Psoas muscle (tissue), 8 donors: ENCODE results near the gene GP1BB. TPM values are rescaled to one million over a fixed set of nuclear protein-coding genes. Genes with fewer than 3 reads are reported as not detected.

ENCODE experiments used
- ATAC-seq, 4 donors: fragments of 200-7000 bp; cut with Tn5 transposase; one replicate each; pipeline ENCODE4 v1.9.1; 2020; ENCODE audit warnings: moderate library complexity in 3 of 4, mild to moderate bottlenecking in 2 of 4
- DNase-seq, 2 donors: peaks; one replicate each; pipeline ENCODE4 v3.0.0-alpha.2; 2020
- H3K27ac ChIP-seq: fragments of 200-600 bp; one replicate; pipeline ENCODE4 v1.8.0; 2022
- H3K27me3 ChIP-seq, 3 donors: fragments of 200-600 bp in 1 of 3; one replicate each; pipeline versions ENCODE4 v1.6.1 to v1.8.0; 2013 to 2022; ENCODE audit warnings: low read length in 2 of 3, mild to moderate bottlenecking in 2 of 3, moderate library complexity in 1 of 3; ENCODE audit not compliant: insufficient read depth in 3 of 3
- H3K36me3 ChIP-seq, 2 donors: fragments of 200-600 bp in 1 of 2; one replicate each; pipeline versions ENCODE4 v1.6.1 to v1.8.0; 2013 to 2022; ENCODE audit warnings: low read depth in 1 of 2, mild to moderate bottlenecking in 1 of 2, moderate library complexity in 1 of 2; ENCODE audit not compliant: insufficient read depth in 1 of 2
- H3K4me1 ChIP-seq: fragments of 200-600 bp; one replicate; pipeline ENCODE4 v1.8.0; 2022
- H3K4me3 ChIP-seq: fragments of 200-600 bp; one replicate; pipeline ENCODE4 v1.8.0; 2022; ENCODE audit warnings: mild to moderate bottlenecking
- H3K9me3 ChIP-seq: fragments of 200-600 bp; one replicate; pipeline ENCODE4 v1.8.0; 2022
- CTCF ChIP-seq: fragments of 200-600 bp; IDR thresholded peaks from one replicate; pipeline ENCODE4 v1.8.0; 2022; ENCODE audit warnings: antibody characterized with exemption
- WGBS, 3 donors: extraction: QIAGEN DNeasy Blood & Tissue Kit; methylation state at CpG; one replicate each; pipeline versions ENCODE4 v1.1.6 to v1.1.7; 2013; 5-methylcytosine and 5-hydroxymethylcytosine counted together
- intact Hi-C, 2 donors: fragments of 100-400 bp; cut with DNase I; formaldehyde crosslinking; loops; one replicate each; pipeline versions ENCODE4 v1.11.0 to v1.14.2; 2022
- polyA plus RNA-seq, 3 donors: library from polyadenylated mRNA; stranded (reverse); fragments of 200-250 nt; gene quantifications; one replicate each; pipeline ENCODE4 v1.2.3, GENCODE V29; 2013
- total RNA-seq, 4 donors: library from RNA; stranded (reverse); fragmentation: NEBNext Ultra II Directional in 2 of 4; extraction: Animal tissue kit (Norgen Biotek cat#: 25700) in 2 of 4; gene quantifications; one replicate each; pipeline versions ENCODE4 v1.2.1 to v1.2.4, GENCODE V29; 2021 to 2023
- donor health status: healthy with polysubstance abuse.
- donor health status: DM: no; HTN: no; CAD: no; lungs with moderate emphysema.
- donor health status: Bipolar disorder and iron deficiency.
- donor health status: healthy.
- donor health status: DM: yes; HTN: yes; CAD: no.
- donor health status: DM: no; HTN: no; CAD: no.
- donor health status: DM: no; HTN: no; CAD: no.
- donor health status: DM: yes; HTN: yes; CAD: no.

The GP1BB gene
- total and polyA plus RNA-seq, 7 donors = 0.14 to 1.8 (median 0.58) TPM; not detected in 3

GRCh38 chr22:19719050-19719482 lies 4.3 kb upstream of the GP1BB start:
- Histone ChIP-seq H3K4me1 (peaks cover 5% of the 10 kb centered on the region), H3K27me3 (peaks cover 0 to 30% (median 10%) of the 10 kb centered on the region in 3 donors), H3K36me3 (no peaks in the 10 kb centered on the region), H3K9me3 (no peaks in the 10 kb centered on the region), H3K27ac (peak overlapping the region; percentile 15), H3K4me3 (peak overlapping the region; percentile 67)
- ATAC-seq = peak in 3 of 4 donors; percentile 15 to 16 (median 15)
- 17 to 24% (median 22%) methylated on average over 19 to 31 of the region's 31 CpGs for WGBS, 3 donors
- no peak for DNase-seq
- TF ChIP-seq CTCF = no peak
- intact Hi-C loops = loop anchor here in 1 of 2 donors (2.0 kb wide), 1 partner anchor 40 kb away; no protein-coding TSS in a partner anchor

- ATAC-seq (no peak), DNase-seq (no peak)
- intact Hi-C loops = loop anchor here in 1 of 2 donors (2.0 kb wide), 1 partner anchor 41 kb away; no protein-coding TSS in a partner anchor
- WGBS, 3 donors = 89% methylated on average over 12 of the region's 12 CpGs
- no peak for TF ChIP-seq CTCF
- Histone ChIP-seq H3K4me1 (peaks cover 5% of the 10 kb centered on the region), H3K27me3 (peaks cover 0 to 33% (median 10%) of the 10 kb centered on the region in 3 donors), H3K4me3 (peak overlapping the region; percentile 67), H3K27ac (peak overlapping the region; percentile 15), H3K9me3 (no peaks in the 10 kb centered on the region), H3K36me3 (no peaks in the 10 kb centered on the region)
Observed at GRCh38 chr22:19719488-19720021, 3.8 kb upstream of the GP1BB start.

- Histone ChIP-seq H3K27ac (no peak overlapping the region), H3K36me3 (no peaks in the 10 kb centered on the region), H3K4me1 (peaks cover 5% of the 10 kb centered on the region), H3K4me3 (no peak overlapping the region), H3K27me3 (peaks cover 0 to 32% (median 10%) of the 10 kb centered on the region in 3 donors), H3K9me3 (no peaks in the 10 kb centered on the region)
- DNase-seq = no peak
- TF ChIP-seq CTCF = no peak
- intact Hi-C loops = no loop called here
- WGBS, 3 donors = 91 to 92% (median 91%) methylated on average over 26 of the region's 26 CpGs
- ATAC-seq = no peak
Observed at GRCh38 chr22:19720150-19720827, 3.0 kb upstream of the GP1BB start.

GRCh38 chr22:19720999-19721329 lies 2.4 kb upstream of the GP1BB start:
- Histone ChIP-seq H3K4me3 (no peak overlapping the region), H3K27ac (no peak overlapping the region), H3K27me3 (peaks cover 0 to 32% (median 10%) of the 10 kb centered on the region in 3 donors), H3K36me3 (no peaks in the 10 kb centered on the region), H3K9me3 (no peaks in the 10 kb centered on the region), H3K4me1 (peaks cover 5% of the 10 kb centered on the region)
- intact Hi-C loops = no loop called here
- DNase-seq (no peak), ATAC-seq (no peak)
- no peak for TF ChIP-seq CTCF
- WGBS, 3 donors = 90 to 98% (median 96%) methylated on average over 2 of the region's 2 CpGs
